Stimulated activated CD8-positive, alpha-beta memory T cell treated with anti-CD3 and anti-CD28 coated beads, Interleukin-15, amount 100 ng/mL, for 48 hours (primary cell): ENCODE results near the gene CACNA1C.
A peak's percentile ranks its signal among the peaks of the same experiment; 100 is the strongest.

Experiments
- DNase-seq, 2 donors: peaks; one replicate each; pipeline ENCODE4 v3.0.0-alpha.2; 2020; ENCODE audit warnings: low read depth in 2 of 2

The CACNA1C gene

DNA sequence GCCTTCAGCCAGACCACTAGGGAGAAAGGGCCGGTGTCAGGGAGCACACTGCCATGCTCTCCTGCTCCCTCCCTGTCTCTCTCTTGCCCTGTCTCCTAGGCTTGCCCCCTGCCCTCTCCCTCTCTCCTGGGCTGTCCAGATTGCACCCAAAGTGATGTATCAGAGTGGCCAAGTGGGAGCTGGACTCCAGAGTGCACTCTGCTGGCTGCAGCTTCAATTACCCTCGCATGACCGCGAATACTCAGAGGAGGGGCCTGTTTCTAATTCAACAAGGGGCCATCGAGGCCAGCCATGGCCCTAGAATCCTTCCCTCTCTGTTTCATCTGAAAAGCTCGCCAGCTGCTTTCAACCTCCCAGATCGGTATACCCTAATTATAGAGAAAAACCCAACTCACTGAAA lies 535.6 kb downstream of the CACNA1C start:
- DNase-seq = no peak

DNA sequence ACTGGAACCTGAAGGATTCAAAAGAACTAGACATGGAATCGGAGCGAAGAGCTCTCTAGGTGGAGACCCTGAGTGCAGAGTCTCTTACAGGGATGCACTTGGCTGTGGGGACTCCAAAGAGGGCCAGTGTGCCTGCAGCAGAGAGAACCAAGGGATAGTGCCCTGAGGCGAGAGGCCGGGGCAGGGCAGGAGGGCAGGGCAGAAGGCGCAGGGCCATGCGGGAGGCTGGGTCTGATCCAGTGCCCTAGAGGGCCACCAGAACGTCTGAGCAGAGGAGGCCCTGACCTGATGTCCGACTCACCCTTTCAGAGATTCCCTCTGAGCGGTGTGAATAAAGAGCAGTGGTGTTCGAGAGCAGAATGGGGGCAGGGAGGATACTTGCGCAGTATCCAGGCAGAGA lies 536.6 kb downstream of the CACNA1C start:
- DNase-seq = no peak

DNA sequence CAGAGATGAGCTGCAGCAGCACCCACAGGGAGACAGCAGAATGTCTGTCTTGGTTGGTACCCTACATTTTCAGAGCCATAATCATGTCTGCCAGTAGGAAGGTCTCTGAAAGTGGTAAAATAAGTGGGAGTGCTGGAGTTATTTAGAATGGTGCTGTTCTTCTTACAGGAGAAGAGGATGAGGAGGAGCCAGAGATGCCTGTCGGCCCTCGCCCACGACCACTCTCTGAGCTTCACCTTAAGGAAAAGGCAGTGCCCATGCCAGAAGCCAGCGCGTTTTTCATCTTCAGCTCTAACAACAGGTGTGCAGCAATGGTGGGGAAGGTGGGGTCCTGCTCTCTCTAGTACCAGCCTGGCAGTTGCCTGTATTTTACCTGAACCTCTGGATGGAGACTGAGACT lies 540.3 kb downstream of the CACNA1C start:
- DNase-seq = no peak

DNA sequence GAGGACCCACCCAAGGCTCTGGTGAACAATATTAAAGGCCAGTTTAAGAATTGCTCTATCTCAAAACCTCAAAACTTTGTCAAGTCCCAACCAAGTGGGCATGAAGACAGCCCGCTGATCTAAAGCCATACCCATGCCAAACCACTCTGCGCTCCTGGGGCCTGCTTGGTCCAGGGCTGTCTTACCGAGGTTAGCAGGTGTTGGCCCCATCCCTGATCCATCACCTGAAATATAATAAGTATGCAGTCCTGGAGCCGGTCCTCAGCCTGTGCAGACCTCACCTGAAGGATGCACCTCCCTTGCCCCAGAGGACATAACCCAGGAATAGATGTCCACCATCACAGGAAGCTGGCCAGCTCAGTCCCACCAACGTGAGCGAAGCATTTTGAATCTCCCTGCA lies 543.7 kb downstream of the CACNA1C start:
- no peak for DNase-seq

DNA sequence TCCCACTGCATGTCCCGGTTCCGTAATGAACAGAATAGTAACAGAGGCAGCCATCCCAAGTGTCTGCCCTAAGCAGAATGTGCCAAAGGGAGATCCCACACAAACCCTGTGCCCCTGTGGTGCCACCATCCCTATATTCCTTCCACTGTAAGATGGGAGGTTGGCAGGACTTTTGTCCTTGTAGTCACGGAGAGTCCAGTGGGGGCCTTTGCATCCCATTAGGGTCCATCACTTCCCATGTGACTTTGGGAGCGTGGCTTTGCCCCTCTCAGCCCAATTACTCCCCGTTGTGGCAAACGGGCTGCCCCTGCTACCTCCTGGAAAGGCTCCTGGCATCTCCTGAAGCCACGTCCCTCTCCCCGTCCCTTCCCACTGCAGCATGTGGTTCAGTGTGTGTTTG lies 552.5 kb downstream of the CACNA1C start:
- no peak for DNase-seq

DNA sequence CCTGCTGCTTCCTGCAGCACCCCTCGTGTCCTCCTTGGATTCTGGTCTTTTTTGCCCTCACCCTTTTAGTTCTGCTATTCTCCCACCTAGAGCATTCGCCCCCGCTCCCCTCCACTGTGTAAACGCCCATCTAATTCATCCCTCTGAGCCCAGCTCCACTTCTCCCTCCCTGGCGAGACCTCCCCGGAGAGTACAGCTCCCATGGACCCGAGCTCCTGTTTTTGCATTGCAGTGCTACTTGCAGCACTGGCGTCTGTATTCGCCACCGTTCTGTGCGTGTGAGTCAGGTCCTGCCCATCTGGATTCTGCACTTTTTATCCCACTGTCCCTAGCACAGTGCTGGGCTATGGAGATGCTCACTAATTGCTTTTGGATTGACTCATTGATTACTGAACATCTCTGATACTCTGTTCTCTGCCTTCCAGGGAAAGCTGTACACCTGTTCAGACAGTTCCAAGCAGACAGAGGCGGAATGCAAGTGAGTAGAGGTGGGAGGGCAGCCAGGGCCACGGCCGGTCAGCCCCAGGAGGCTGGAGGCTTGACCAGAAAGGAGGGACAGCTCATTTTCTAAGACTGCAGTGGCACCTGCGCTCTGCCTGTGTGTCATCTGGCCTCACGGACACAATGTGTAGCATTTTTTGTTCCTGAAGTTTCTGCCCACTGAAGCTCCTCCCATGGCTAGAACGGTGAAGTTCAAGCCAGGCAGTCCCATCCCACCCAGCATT lies 553.6 kb downstream of the CACNA1C start:
- no peak for DNase-seq

DNA sequence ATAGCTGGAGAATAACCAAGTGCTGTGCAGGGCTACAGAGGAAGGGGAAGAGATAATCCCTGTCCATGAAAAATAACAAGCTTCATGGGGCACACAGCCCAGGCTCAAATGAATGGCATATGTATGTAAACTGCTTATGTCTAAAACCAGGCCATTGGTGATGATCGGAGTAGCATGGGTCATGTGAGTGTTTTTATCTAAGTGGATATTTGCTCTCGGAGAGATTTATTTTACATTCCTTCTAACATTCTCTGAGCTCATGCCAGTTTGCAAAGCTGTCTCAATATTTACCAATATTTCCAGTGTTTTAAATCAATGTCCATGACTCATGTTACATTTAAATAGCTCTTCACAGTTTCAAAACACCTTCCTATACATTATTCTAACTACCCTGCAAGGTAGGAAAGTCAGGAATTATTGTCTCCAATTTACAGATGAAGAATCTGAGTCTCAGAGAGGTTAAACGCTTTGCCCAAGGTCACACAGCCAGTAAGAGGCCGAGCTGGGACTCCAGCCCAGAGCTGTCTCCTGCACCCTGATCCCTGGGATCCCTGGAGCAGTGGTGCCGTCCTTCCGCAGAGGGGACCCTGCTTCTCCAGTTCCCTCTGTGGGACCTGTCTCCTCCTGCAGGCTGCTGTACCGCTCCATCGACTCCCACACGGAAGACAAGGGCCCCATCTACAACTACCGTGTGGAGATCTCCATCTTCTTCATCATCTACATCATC lies 555.3 kb downstream of the CACNA1C start:
- no peak for DNase-seq

DNA sequence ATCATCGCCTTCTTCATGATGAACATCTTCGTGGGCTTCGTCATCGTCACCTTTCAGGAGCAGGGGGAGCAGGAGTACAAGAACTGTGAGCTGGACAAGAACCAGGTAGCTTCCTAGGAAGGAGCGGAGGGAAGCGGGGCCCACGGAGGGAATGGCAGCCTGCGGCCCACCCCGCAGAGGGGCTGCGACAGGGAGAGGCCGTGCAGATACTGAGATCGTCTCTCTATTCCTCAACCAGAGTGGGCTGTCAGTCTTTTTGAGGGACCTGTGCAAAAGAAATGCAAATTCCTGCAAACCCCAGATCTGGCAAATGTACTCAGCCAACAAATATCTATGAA lies 555.8 kb downstream of the CACNA1C start:
- no peak for DNase-seq

DNA sequence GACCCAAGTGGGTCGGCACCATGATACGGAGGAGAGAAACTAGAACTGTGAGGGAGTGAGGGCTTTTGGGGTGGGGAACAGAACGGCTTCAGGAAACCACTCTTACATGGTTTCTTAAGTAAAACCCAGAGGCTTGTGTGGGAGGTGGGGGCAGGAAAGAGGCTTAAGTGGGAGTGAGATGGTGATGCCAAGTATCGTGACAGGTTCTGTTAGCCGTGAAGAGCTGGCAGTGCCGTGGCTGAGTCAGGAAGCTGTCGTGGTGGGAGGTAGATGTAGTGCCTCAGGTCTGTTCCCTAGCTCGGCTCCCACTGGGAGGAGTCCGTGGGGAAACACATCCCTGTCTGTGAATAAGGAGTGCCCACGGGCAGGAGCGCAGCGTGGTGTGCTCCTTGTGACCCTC lies 556.2 kb downstream of the CACNA1C start:
- no peak for DNase-seq

DNA sequence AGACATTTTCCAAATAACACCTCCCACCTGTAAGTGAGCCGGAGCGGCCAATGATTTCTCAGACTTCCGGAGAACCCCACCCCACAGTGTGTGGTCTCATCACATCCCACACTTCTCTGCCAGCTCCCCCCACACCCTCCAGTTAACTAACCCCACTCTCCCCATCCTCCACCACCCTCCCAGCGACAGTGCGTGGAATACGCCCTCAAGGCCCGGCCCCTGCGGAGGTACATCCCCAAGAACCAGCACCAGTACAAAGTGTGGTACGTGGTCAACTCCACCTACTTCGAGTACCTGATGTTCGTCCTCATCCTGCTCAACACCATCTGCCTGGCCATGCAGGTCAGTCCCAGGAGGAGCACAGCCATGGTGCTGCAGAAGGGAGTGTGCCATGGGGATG lies 557.6 kb downstream of the CACNA1C start:
- DNase-seq = no peak

DNA sequence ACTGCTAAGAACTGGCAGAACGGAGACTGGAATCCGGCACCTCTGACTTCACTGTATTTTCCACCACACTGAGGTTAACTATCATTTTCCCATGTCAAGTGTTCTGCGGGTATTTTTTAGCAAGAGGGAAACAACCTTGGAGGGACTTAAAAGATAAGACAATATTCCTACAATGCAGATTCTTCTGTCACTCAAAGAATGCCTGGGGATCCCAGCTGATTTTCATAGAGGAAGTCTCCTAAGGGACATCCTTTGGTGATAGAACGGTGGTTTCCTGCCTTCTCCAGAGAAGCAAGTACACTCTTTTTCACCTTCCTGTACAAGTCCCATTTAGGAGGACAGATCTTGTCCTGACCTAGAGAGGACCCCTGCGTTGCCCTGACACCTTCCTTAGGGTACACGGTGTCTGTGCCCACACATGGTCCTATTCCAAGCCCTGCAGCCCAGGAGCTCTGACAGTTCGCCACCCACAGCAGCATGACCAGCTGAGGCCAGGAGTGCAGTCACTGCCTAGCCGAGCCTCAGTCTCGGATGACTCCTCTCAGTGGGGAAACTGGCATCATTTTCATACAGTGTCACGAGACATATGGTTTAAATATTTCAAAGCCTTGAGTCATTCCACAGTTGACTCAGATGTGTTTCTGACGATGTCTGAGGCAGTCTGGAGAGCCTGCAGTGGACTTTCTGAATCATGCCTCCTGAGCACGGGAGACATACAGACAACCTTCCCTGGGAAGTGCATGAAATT lies 560.7 kb downstream of the CACNA1C start:
- peak; percentile 32 to 59 for DNase-seq

DNA sequence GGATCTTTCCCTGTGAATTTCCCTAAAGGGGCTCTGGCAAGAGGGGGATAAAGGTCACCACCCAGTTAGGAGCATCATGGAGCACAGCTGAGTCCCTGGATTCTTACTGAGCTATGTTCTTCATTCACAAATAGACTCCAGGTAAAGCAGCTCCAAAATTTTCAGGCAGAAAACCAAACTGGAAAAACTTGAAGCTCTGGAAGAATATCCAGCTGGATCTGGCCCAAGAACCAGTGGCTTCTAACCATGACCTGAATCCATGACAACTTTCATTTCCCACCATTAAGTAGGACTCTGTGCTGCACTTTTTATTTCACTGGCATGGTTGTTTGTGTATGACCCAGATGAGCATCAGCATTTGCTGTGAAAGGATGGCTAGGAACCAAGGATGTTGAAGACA lies 561.6 kb downstream of the CACNA1C start:
- no peak for DNase-seq

DNA sequence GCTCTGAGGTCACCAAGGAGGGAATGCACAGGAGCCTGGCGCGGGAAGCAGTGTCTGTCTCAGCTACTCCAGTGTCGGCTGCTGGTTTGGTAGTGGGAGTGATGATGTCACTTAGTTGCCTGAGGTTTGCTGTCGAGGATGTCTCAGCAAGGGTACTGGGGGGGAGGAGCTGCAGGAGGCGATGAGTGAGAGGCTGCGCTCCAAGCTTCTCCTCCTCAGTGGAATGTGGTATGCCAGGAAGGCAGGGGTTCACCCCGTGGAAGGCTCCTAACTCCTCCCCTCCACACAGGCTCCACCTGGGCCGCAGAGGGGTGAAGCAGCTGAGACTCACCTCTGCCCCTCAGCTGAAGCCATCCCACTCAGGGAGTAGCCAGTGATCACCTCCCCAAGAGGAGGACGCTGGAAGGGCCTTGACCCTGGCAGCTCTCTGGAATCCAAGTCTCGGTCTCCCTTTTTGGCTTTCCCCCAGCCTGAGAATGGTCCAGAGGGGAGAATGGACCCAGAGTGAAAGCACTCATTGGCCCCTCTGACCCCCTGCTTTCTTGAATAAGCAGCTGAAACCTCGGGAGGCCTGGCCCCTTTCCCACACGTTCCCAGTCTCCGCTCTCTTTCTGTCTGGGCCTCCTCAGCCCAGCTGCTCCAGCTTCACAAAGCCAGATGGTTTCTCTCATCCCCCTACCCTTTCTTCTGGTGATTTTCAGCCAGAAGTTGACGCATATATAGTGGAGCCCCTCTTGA lies 563.0 kb downstream of the CACNA1C start:
- no peak for DNase-seq

DNA sequence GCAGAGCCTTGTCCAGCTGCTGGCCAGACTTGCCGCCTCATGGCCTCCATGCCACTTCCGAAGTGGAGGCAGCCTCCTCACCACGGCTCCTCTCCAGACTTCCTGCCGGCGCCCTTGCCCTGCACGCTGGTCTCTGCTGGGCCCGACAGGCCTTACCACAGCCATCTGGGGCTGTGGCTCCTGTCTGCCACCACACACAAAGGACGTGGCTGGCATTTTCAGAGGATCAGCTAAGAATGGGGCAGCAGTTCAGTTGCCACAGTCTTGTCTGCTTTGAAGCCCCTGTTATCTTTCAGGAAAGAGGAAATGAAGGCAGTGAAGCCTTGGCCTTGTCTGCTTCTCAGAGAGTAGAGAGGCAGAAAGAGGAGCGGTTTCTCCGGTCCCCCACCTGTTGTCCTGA lies 564.0 kb downstream of the CACNA1C start:
- DNase-seq = no peak

DNA sequence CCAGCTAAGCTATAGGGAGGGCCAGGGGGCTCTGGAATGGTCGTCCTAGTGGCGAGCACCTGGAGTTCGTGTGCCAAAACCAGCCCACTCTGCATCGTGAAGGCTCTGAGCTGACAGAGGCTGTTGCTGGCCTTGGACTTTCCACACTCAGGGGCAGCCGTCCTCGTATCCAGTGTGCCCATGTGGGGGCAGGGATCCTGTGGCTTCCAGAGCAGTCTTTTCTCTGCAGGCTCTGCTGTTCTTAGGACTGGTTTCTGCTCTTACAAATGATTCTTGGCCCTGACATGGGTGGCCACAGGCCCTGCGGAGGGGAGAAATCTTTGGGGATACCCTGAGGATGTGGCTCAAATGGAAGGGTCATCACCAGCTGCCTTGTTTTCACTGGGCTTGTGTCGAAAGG lies 564.6 kb downstream of the CACNA1C start:
- no peak for DNase-seq

DNA sequence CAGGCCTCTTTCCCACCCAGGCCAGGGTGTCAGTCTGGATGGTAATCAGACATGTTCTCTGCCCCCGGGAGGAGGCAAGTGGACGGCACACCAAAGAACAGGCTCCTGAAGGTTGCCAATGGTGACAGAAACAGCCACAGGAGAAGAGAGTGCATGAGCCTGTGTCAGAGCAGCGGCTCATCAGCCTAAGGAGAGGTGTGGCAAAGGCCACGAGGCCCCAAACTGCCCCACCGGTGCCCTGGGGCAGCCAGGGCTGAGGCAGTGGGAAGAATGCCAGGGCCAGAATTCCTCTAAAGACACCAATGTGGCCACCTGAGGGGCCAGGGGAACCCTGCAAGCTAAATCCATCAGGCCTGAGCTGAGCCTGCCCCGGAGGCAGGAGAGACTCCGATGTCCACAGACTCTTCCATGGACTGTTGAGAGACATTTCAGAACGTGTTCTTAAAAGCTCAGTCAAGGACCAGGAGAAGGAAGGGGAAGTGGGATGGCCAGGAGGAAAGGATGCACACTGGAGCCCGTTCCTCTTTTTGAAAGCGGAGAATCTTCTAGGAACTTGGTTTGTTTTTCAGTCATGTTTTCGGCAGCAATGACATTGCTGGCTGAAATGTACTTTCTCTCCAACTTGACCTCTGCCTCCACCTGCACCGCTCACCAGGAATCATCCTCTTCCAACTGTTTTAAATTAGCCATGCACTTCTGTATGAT lies 565.7 kb downstream of the CACNA1C start:
- DNase-seq = no peak

DNA sequence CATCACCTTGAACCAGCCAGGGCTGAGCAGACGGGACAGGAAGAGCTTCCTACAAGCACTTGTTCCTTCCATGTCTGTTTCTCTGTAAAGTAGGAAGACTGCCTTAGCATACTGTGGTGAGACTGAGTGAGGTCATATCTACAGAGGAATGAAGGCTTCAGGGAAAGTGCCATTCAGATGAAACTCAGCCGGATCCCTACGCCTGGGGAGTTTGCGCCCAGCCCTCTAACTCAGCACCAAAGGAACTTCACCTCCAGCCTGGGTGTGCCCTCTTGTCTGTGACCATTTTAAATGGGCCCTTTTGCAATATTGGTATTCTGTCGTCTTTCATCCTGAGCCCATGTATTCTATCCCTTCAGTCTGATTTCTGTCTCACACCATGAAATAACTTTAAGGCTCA lies 566.3 kb downstream of the CACNA1C start:
- no peak for DNase-seq

DNA sequence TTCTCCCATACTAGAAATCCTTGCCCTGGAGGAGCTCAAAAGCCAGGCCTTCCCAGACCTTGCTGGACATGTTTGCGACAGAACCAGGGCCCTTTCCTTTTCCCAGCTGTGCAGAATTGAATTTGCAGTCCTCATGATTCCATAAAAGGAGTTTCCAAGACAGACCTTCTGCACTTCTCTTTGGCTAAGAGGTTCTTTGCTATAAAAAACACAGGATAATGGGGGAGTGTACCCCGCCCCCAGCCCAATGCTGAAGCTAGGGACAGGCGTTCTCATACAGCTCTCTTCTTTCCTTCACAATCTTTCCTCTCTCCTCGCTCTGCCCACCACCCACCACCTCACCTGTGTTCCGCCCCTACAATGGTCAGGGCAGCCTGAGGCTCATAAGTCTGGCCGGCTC lies 569.7 kb downstream of the CACNA1C start:
- DNase-seq = no peak

DNA sequence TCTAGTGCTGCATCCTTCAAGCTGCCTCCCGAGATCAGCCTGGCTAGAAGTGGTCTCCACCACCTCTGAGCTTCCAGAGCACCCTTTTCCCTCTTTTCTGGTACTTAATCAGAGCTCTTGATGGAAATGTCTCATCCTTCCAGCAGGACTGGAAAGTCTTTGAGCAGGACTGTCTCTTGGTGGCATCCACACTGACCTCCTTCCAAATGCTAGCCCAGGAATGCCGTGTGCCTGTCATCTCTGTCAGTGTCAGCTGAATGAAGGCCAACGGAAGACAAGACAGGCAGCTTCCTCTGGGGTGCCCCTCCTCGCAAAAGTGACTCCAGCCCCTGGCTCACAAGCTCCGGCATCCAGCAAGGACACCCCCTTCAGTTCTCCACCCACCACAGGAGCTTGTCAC lies 570.7 kb downstream of the CACNA1C start:
- DNase-seq = no peak

DNA sequence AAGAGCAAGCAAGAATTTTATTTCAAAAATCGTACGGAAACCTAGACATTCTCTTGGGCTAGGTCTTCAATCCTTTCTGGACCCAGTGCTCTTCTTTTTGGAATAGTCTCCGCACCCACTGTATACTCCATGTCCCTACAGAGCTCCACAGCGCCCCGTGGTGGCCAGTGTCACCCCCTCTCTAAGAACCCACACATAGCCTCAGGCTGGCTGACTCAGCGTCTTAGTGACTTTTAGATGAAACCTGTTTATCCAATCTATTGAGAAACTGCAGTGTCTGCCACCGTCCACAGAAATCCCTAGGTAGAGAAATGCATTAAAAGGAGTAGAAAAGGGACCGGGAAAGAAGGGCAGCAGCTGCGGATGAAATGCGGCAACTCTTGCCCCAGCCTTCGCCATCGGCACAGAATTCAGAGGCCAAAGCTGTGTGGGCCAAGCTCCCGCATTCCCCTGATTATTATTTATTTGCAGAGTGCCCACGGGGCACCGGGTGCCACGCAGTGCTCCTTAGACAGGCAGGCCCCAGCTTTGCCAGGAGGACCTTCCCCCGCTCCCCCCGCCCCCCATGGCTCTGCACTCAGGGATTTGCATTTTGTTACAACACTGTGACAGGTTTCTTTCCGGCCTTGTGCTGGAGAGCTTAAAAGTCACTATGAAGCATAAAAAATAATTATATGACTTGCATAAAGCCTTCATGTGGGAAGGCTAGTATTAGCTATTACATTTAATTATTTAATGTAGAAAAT lies 571.9 kb downstream of the CACNA1C start:
- peak in 1 of 2 donors; percentile 17 for DNase-seq

DNA sequence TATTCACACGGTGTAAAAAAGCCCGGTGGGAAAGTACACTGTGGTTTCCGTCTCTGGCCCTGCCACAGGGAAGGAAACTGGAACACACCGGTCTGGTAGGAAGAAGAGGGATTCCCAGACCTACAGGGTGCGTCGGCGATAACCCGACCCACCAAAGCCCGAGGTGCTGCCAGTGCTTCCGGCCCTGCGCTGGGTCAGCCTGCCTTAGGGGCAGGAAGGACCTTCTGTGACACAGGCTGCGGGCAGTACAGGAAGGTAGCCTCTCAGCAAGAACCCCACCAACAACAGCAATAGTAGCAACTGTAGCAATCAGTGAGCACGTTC lies 572.5 kb downstream of the CACNA1C start:
- no peak for DNase-seq
